ENCODE measurements around the gene TFCP2. TPM values are rescaled to one million over a fixed set of nuclear protein-coding genes. Genes with fewer than 3 reads are reported as not detected.

Gene TFCP2
- total RNA-seq, 1 experiment from 2014 or later, result 25.7 TPM

GRCh38 chr12:51098611-51099010 is 74.3 kb downstream of the TFCP2 start:
- H3K4me1 ChIP-seq (replicated peaks; ENCODE audit: insufficient read depth), result no peaks in the 10 kb centered on the region
- H3K79me2 ChIP-seq (ENCODE audit: low read depth), result no peaks in the 10 kb centered on the region
- intact Hi-C loops (cut with micrococcal nuclease; ENCODE audit: unreplicated experiment), result no loop called here
- TF ChIP-seq EZH2 (IDR thresholded peaks at IDR 0.05; ENCODE audit: low read depth) (no peak), CTCF (conservative IDR thresholded peaks at IDR 0.05) (no peak)
- H2AFZ ChIP-seq, result no peak overlapping the region
- no peak overlapping the region for H3K27ac ChIP-seq
- ChIA-PET POLR2A (ENCODE audit: unreplicated experiment) (no interaction called here), CTCF (no interaction called here)
- no TSS peak for BruUV-seq (replicated peaks)
- H3K27me3 ChIP-seq (ENCODE audit: insufficient read depth, low read depth), result no peaks in the 10 kb centered on the region
- no peak for DNase-seq
- H4K20me1 ChIP-seq (ENCODE audit: insufficient read depth), result no peaks in the 10 kb centered on the region
- no peak overlapping the region for H3K4me3 ChIP-seq
- no peaks in the 10 kb centered on the region for H3K9me2 ChIP-seq (ENCODE audit: insufficient read depth)
- no peak overlapping the region for H3K4me2 ChIP-seq
- H3F3A ChIP-seq (ENCODE audit: insufficient read depth, low read depth), result peaks cover 6% of the 10 kb centered on the region
- H3K9me3 ChIP-seq (ENCODE audit: insufficient read depth, low read depth), result no peaks in the 10 kb centered on the region
- peaks cover 12% of the 10 kb centered on the region; the same call in 1 of the 2 replicates for H3K36me3 ChIP-seq (ENCODE audit: low read depth)

GRCh38 chr12:51090705-51091229 is 82.2 kb downstream of the TFCP2 start:
- H3K27me3 ChIP-seq (ENCODE audit: insufficient read depth, low read depth), result no peaks in the 10 kb centered on the region
- DNase-seq, result no peak
- H3K36me3 ChIP-seq (ENCODE audit: low read depth), result no peaks in the 10 kb centered on the region
- H4K20me1 ChIP-seq (ENCODE audit: insufficient read depth), result no peaks in the 10 kb centered on the region
- TF ChIP-seq CTCF (conservative IDR thresholded peaks at IDR 0.05), result no peak
- TF ChIP-seq EZH2 (IDR thresholded peaks at IDR 0.05; ENCODE audit: low read depth), result no peak
- no TSS peak for BruUV-seq (replicated peaks)
- ChIA-PET CTCF (no interaction called here), POLR2A (ENCODE audit: unreplicated experiment) (no interaction called here)
- no peaks in the 10 kb centered on the region for H3K9me3 ChIP-seq (ENCODE audit: insufficient read depth, low read depth)
- no peak overlapping the region for H3K4me2 ChIP-seq
- H3F3A ChIP-seq (ENCODE audit: insufficient read depth, low read depth), result 0 out of 2 replicates have a peak, but pooled peaks cover 7% of the 10 kb centered on the region
- intact Hi-C loops (cut with micrococcal nuclease; ENCODE audit: unreplicated experiment), result no loop called here
- no peak overlapping the region for H3K27ac ChIP-seq
- no peaks in the 10 kb centered on the region for H3K9me2 ChIP-seq (ENCODE audit: insufficient read depth)
- H2AFZ ChIP-seq, result no peak overlapping the region
- no peak overlapping the region for H3K4me3 ChIP-seq
- H3K4me1 ChIP-seq (replicated peaks; ENCODE audit: insufficient read depth), result no peaks in the 10 kb centered on the region
- no peaks in the 10 kb centered on the region for H3K79me2 ChIP-seq (ENCODE audit: low read depth)

GRCh38 chr12:51087818-51088217 is 85.1 kb downstream of the TFCP2 start:
- Histone ChIP-seq H3K4me2 (no peak overlapping the region), H3K27me3 (ENCODE audit: insufficient read depth, low read depth) (no peaks in the 10 kb centered on the region), H3K9me3 (ENCODE audit: insufficient read depth, low read depth) (no peaks in the 10 kb centered on the region), H4K20me1 (ENCODE audit: insufficient read depth) (no peaks in the 10 kb centered on the region), H3F3A (ENCODE audit: insufficient read depth, low read depth) (peaks cover 12% of the 10 kb centered on the region; the same call in 1 of the 2 replicates), H2AFZ (no peak overlapping the region), H3K4me1 (replicated peaks; ENCODE audit: insufficient read depth) (no peaks in the 10 kb centered on the region), H3K9me2 (ENCODE audit: insufficient read depth) (no peaks in the 10 kb centered on the region), H3K79me2 (ENCODE audit: low read depth) (no peaks in the 10 kb centered on the region), H3K4me3 (no peak overlapping the region), H3K36me3 (ENCODE audit: low read depth) (no peaks in the 10 kb centered on the region), H3K27ac (no peak overlapping the region)
- no peak for DNase-seq
- ChIA-PET CTCF (no interaction called here), POLR2A (ENCODE audit: unreplicated experiment) (no interaction called here)
- TF ChIP-seq EZH2 (IDR thresholded peaks at IDR 0.05; ENCODE audit: low read depth) (no peak), CTCF (conservative IDR thresholded peaks at IDR 0.05) (no peak)
- no TSS peak for BruUV-seq (replicated peaks)
- intact Hi-C loops (cut with micrococcal nuclease; ENCODE audit: unreplicated experiment), result loop anchor here (10.0 kb wide), 1 partner anchor 257 kb away; the partner anchor contains the start of gene CELA1
